GM11168 (cell line): ENCODE measurements around the gene ABCG2.
"Not testable (repeated sequence)": the region's sequence is repeated elsewhere in the genome, so short reads cannot be mapped to it uniquely, and the experiment has no call there.

Experiments
- in situ Hi-C: fragments of 300-500 bp; cut with MboI; formaldehyde crosslinking; loops from one replicate; pipeline ENCODE4 v1.12.0; 2022; ENCODE audit warnings: low sequenced_read_pairs; ENCODE audit not compliant: unreplicated experiment

The ABCG2 gene

GRCh38 chr4:88122260-88122659 is 36.2 kb downstream of the ABCG2 start:
- in situ Hi-C loops, result not testable (repeated sequence)

- in situ Hi-C loops, result no loop called here
These were observed 38.5 kb downstream of the ABCG2 start for GRCh38 chr4:88119943-88120342.

GRCh38 chr4:88115587-88115986 is 42.9 kb downstream of the ABCG2 start:
- in situ Hi-C loops, result no loop called here

GRCh38 chr4:88112856-88113255 is 45.6 kb downstream of the ABCG2 start:
- in situ Hi-C loops, result no loop called here

GRCh38 chr4:88110826-88111225 is 47.6 kb downstream of the ABCG2 start:
- in situ Hi-C loops, result no loop called here

- in situ Hi-C loops, result no loop called here
These were observed 49.1 kb downstream of the ABCG2 start for GRCh38 chr4:88109123-88109881.

- in situ Hi-C loops, result no loop called here
These were observed 49.7 kb downstream of the ABCG2 start for GRCh38 chr4:88108747-88109122.

GRCh38 chr4:88108108-88108465 is 50.4 kb downstream of the ABCG2 start:
- in situ Hi-C loops, result not testable (repeated sequence)

- in situ Hi-C loops, result no loop called here
These were observed 50.9 kb downstream of the ABCG2 start for GRCh38 chr4:88107406-88108107.

- in situ Hi-C loops, result no loop called here
These were observed 52.2 kb downstream of the ABCG2 start for GRCh38 chr4:88106205-88106604.

GRCh38 chr4:88104902-88105610 is 53.4 kb downstream of the ABCG2 start:
- in situ Hi-C loops, result no loop called here

GRCh38 chr4:88102026-88102425 is 56.4 kb downstream of the ABCG2 start:
- in situ Hi-C loops, result no loop called here

GRCh38 chr4:88101165-88101564 is 57.3 kb downstream of the ABCG2 start:
- in situ Hi-C loops, result no loop called here

GRCh38 chr4:88098993-88099752 is 59.3 kb downstream of the ABCG2 start:
- in situ Hi-C loops, result no loop called here

GRCh38 chr4:88097781-88098180 is 60.7 kb downstream of the ABCG2 start:
- in situ Hi-C loops, result no loop called here

- in situ Hi-C loops, result no loop called here
These were observed 61.1 kb downstream of the ABCG2 start for GRCh38 chr4:88097301-88097700.

GRCh38 chr4:88093874-88094273 is 64.6 kb downstream of the ABCG2 start:
- in situ Hi-C loops, result no loop called here

GRCh38 chr4:88091378-88091777 is 67.1 kb downstream of the ABCG2 start:
- in situ Hi-C loops, result no loop called here

- in situ Hi-C loops, result no loop called here
These were observed 67.5 kb downstream of the ABCG2 start for GRCh38 chr4:88090898-88091297.

- in situ Hi-C loops, result no loop called here
These were observed 71.4 kb downstream of the ABCG2 start for GRCh38 chr4:88087004-88087403.

- in situ Hi-C loops, result no loop called here
These were observed 77.8 kb downstream of the ABCG2 start for GRCh38 chr4:88080626-88081025.
